Measurements from ENCODE around the gene LGR6.
"Not testable (repeated sequence)": the region's sequence is repeated elsewhere in the genome, so short reads cannot be mapped to it uniquely, and the experiment has no call there.

LGR6 gene

DNA sequence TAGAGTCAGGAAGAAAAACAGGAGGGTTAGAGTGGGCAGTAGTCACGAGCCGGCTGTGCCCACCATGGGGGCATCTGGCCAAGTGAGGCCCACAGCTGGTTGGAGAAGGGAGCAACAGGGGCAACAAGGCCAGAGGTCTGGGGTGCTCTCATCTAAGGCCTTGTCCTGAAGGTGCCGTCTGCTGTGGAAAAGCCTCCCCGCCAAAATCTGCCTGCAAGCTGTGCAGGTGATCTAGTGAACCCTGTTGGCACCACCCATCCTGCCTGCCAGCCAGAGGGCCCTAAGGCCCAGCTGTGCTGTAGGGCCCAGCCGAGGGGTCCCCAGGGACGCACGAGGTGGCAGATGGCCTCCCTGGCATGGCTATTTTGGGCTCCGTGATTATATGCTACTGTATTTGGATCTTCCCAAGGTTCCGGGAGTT is 51.3 kb downstream of the LGR6 start:
- DNase-seq: no peak

DNA sequence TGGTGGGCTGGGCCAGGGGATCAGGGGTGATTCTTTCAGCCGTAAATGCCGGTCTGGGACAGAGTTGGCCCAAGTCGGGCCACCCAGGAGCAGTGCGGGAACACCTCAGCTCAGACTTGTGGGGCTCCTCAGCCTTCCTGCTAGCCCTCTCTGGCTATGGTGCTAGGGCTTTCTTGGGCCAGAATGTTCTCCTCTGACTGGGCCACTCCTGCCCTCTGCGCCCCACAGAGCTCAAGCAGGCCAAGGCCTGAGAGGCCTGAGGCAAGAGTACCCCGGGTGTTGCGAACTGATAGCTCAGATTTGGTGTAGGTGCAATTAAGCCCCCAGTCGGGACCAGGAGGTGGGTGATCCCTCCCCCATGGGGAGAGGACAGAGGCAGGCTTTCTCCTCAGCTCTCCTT is 51.8 kb downstream of the LGR6 start:
- no peak for DNase-seq

DNA sequence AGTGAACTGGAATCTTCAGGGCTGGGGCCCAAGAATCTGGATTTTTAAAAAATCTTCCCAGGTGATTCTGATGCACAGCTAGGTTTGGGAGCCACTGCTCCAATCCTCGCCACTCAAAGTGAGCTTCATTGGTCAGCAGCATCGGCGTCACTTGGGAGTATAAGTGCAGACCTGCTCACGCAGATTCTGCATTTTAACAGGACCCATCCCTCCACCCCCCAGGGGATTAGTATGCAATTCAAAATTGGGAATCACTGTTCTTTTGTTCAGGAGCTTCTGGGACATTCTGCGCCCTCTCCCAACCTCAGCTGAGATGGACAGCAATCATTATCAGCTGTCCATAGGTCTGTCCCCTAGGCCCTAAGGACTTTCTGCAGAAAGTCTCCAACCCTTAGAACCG is 53.5 kb downstream of the LGR6 start:
- no peak for DNase-seq

DNA sequence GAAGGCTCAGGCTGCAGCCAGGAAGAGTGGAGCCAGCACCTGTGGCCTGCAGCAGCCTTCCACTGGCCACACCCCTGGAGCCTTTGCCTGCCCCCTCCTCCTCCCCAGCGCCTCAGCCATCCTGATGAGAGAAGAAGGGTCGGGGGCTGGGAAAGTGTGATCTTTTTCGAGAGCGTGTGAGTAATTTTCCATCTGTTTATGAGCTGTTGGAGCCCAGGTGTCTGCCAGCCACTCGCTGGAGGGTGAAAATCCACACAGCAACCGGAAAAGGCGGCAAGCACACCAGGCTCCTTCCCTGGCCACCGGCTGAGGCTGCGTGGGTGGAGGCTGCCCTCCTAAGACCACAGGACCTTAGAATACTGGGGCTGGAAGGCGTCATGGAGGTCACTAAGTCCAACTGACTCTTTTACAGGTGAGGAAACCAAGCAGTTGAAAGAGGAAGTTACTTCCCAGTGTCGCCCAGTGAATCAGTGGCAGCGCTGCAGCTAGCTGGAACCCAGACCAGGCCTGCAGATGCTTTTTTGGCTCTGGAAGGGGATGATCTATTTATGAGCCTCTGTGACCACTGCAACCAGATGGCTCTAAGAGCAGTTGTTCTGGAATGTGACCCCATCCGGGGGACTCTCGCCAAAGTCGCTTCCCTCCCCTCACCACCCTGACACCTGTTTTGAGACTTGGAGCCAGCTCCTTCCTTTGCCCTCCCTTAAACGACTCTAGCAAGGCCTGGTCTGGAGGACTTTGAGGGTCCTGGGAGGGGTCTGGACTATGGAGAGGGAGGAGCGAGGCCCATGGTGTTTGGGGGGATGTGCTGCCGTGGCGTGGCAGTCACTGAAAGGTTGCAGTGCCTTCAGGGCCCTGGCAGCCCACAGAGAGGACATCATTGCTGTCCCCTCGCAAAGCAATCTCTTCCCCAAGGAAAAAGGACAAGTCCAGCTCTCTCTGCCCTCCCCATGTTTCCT is 54.5 kb downstream of the LGR6 start:
- DNase-seq: no peak

DNA sequence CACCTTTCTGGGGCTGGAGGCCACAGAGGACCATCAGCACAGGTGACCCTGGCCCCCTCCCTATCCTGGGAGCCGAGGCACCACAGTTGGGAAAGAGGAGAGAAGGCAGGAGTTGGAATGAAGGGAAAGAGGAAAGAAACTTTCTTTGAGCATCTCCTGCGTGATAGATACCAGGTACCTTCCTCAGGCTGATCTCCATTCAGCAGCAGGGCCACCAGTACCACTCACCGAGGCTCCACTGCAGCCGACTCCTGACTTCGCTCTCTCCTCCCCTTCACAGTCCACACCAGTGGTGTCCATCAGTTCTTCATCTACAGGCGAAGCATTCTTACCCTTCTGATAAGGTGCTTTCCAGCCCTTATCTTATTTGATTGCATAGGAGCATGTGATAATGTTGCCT is 55.3 kb downstream of the LGR6 start:
- DNase-seq: no peak

DNA sequence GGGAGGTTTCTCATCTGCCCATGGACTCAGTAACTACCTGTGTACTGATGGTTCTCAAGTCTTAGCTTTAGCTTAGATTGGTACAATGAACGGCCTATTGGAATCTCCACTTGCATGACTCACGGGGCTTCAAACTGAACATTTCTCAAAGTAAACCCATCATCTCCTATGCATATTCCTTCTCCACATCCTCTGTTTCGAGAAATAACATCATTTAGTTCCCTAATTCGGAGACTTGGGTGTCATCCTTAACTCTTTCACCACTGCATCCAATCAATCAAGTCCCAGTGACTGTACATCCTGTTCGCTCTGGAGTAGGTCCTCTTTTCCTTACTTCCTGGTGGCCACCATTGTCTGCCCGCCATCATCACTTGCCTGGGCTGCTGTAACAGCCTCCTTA is 55.8 kb downstream of the LGR6 start:
- no peak for DNase-seq

DNA sequence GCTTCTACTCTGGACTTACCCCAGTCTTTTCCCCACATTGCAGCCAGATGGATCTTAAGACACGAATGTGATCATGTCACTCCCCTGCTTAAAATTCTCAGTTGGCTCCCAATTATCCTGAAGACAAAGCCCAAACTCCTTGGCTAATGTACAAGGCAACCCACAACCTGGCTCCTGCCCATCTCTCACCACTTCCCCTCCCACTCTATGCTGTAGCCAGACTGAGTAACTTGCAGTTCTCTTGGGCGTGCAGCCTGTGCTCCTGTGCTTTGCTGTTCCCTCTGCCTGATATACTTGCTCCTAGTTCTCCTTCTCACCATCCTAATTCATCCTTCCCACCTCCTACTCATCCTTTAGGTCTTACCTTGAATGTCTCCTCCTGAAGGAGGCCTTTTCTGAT is 56.2 kb downstream of the LGR6 start:
- no peak for DNase-seq

DNA sequence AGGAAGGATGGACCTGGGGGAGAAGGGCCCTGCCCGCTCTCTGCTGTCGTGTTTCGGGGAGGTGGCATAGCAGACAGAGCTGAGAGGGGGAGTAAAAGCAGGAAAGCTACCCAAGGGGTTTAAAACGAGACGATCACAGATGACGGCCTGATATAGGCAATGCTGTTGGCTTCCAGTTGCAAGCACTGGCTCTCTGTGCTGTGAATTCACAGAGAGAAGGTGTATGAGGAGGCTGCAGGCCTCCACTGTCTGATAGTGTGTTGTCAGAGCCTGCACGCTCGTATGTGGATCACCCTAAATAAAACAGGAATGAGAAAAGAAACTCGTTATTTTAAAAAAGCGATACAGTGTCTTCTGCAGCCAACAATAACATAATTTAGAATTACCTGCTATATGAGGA is 57.4 kb downstream of the LGR6 start:
- DNase-seq: no peak

DNA sequence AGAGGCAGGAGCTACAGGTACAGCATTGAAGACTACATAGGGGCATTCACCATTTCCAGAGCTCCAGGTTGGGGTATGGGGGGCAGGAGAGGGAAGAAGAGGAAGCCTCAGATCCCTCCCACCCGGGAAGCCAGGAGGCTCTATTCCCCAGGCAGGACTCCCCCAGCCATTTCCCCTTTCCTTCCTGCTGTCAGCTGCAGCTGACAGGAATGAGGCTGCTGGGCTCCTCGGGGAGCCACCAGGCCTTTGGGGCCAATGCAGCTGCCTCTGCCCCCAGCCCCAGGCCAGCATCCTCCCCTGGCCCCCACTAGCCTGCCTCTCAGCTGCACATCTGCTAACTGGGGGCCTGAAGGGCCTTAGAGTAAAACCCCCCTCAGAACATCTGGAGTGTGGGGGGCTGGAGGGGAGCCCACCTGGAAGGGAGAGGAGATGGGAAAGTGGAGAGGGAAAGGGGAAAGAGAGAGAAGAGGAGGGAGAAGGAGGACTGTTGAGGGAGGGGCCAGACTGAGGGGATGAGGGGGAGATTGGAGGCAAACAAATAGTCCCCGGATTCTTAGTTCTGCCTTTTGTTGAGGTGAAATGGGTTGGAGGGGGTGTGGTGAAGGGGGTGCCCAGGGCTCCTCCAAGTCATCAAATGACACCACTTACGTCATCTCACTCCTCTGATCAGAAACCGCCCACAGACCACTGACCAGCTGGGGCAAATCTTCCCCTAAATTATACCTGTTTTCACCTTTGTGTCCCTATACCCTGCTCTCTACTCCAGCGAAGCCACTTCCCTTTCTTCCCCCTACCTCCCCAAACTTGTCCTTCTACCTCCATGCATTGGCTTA is 58.0 kb downstream of the LGR6 start:
- no peak for DNase-seq

DNA sequence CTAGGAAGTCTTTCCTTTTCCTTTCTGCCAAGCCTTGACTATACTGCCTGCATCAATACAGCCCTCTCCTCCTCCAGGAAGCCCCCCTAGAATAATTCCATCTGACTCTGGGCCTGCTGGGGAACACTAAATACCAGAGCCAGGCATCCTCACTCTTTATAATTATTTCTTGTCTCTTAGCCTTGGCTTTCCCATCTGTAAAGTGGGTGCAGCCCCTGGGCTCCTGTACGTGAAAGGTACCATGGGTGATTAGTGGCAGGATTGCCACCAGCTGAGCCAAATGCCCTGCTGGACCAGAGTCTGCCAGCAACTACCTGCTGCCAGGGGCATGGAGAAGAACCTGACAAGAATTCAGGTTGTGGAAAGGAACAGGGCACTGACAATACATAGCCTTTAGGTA is 58.7 kb downstream of the LGR6 start:
- DNase-seq: no peak

DNA sequence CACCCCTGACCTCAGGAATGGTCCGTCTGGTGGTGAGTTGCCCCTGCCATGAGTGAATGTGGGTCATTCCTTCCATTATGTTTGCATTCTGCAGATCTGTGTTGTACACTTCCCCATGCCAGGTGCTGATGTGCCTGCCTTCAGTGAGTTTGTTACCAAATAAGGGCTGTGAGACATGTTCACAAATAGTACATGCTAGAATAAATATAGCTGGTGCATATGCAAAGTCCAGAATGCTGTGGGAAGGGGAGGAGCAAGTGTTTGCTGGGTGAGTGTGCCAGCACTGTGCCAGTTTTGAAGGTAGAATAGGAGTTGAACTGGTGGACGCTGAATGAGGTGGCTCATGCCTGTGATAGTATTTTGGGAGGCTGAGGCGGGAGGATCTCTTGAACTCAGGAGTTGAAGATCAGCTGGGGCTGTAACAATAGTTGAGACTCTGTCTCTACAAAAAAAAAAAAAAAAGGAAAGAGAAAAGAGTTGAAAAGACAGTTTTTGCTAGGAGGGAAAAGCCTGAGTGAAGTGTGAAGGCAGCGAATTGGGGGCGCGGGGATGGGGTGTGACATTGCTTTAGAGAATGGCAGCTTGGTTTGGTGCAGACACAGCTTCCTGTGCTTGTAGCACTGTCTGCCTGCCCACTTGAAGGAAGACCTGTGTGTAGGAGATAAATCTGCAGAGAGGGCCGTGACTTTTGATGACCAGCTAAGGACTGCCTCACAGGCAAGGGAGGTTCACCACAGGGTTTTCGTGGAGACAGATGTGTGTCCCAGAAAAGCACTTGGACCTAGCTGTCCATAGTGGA is 61.1 kb downstream of the LGR6 start:
- DNase-seq: no peak

DNA sequence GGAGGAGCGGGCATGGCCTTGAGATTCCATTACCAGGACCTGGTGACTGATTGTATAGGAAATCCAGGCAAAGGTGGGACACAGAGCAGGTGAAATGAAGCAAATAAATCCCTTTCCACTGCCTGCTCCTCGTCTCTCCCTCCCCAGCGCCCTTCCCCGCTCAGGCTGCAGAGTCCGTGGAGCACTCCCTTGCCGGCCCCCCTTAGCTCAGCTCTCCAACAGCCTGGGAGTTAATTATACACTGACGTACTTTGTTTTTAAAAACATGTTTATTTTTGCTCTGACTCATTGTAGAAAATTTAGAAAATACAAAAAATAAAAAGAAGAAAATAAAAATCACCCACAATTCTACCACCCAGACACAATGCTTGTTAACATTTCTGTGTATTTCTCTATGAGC is 61.7 kb downstream of the LGR6 start:
- no peak for DNase-seq

DNA sequence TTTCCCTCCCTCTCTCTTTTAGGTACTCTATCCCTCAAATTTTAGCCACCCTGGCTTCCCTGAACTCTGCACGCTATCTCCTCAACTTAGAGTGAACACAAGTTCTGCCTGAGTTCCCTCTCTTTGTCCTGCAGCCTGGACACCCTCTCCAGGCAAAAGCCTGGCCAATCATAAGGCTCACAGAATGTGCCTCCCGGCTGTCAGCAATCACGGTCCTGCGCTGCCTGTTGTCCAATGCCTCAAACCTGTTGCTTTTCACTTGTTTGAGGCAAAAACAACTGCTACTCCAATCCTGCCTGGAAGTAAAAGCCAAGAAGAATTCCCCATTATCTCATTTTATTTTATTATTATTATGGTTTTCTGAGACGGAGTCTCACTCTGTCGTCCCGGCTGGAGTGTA is 66.1 kb downstream of the LGR6 start:
- no peak for DNase-seq

DNA sequence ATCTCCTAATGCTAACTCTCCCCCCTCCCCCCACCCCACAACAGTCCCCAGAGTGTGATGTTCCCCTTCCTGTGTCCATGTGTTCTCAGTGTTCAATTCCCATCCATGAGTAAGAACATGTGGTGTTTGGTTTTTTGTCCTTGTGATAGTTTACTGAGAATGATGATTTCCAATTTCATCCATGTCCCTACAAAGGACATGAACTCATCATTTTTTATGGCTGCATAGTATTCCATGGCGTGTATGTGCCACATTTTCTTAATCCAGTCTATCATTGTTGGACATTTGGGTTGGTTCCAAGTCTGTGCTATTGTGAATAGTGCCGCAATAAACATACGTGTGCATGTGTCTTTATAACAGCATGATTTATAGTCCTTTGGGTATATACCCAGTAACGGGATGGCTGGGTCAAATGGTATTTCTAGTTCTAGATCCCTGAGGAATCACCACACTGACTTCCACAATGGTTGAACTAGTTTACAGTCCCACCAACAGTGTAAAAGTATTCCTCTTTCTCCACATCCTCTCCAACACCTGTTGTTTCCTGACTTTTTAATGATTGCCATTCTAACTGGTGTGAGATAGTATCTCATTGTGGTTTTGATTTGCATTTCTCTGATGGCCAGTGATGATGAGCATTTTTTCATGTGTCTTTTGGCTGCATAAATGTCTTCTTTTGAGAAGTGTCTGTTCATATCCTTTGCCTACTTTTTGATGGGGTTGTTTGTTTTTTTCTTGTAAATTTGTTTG is 67.8 kb downstream of the LGR6 start:
- DNase-seq: not testable (repeated sequence)

DNA sequence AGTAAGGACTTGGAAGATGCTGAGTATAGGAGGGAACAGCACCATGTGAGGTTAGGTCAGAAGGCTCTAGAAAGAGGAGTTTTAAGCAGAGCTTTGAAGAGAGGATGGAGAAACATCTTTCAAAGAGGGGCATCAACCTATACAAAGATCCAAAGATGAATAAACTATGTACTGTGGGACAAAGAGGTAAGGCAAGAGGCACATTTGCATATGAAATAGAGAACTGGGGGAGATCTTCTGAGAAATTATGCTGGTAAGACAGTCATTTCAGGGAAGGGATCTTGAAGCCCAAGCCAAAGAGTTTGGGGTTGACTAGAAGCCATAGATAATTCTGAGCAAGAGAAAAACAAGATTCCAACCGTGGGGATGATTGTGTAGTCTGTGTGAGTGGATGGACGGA is 70.0 kb downstream of the LGR6 start:
- DNase-seq: no peak

DNA sequence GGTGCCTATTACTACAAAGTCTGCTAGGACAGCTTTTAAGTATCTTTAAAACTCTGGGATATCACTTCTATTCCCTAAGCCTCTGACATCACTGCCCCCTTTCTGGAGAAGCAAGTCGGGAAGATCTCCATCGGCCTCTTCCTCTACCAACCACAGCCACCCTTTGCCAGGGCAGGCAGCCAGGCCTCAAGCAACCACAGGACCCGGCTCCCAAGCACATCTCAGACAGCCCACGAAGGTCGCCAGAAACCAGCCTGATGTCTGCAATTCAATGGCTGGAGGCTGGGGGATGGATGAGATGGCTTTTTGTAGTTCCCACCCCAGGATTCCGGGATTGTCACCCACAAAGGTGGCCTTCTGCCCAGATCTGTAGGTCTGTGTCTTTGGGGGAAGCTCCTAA is 70.7 kb downstream of the LGR6 start:
- DNase-seq: no peak

DNA sequence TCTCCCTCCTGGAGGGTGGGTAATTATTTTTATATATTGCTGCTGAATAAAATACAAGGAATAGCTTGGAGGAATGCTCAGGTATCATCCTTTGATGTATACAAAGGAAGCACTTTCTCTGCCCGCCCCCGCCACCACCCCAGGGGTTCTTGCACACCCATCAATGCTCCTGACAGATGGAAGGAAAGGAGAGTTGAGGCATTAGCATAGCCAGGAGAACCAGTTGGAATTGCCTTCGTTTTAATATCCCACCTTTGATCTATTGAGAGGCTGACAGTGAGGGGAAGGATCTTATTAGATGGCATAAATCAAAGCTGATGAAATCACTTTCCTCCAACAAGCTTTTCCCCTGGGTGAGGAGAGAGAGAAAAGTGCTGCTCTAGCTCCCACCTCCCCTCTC is 71.1 kb downstream of the LGR6 start:
- no peak for DNase-seq

DNA sequence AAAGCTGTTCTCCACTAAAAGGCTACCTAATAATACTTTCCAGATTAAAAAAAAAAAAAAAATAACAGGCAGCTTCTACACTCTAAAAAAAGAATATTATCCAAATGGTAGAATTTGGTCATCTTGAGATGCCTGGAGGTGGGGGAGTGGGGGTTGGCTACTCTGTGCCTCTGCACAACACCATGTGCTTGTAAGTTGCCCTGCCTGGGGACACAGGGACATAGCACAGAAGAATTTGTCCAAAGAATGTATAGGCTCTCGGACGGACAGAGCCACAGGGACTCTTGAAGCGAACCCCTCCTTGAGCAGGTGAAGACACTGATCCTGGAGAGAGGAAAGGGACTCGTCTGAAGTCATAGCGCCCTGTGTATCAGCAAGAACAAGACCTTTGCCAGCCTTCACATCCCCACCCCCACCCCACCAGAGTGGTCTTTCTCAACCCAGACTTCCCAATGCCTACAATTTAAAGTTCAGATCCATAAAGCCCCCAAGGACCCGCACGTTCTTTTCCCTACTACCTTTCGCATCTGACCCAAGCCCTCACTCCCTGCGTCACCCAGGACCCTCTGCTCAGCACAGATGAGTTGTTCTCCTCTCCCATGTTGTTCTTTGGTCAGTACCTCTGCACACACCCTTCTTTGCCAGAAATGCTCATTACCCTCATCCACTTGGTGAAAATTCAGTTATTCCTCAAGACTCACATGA is 72.6 kb downstream of the LGR6 start:
- DNase-seq: no peak

DNA sequence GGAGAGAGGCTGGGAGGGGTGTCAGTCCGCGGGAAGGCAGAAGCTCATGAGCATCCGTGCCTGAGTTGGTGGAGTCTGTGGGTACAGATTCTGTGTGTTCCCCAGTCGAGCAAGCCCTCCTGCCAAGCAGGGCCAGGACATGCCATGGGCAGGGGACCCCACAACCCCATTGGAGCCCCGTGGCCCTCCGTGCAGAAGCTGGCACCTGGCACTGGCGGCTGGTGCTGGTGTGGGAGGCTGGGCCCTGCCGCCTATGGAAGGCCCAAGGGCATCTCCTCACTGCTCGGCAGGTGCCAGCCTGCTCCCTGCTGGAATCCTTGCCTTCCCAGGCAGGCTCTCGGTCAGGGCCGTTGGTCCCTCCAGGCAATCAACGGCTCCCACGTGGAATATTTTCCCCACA is 74.4 kb downstream of the LGR6 start:
- DNase-seq: no peak

DNA sequence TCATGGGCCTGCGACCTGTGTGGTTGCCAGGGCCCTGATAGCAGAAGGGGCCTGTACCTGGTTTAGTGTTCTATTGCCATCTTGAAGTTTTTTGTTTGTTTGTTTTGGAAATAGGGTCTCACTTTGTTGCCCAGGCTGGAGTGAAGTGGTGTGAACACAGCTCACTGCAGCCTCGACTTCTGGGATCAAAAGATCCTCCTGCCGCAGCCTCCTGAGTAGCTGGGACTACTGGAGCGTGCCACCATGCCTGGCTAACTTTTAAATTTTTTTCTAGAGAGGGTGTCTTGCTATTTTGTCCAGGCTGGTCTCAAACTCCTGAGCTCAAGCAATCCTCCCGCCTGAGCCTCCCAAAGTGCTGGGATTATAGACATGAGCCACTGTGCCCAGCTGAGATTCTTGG is 75.2 kb downstream of the LGR6 start:
- no peak for DNase-seq

DNA sequence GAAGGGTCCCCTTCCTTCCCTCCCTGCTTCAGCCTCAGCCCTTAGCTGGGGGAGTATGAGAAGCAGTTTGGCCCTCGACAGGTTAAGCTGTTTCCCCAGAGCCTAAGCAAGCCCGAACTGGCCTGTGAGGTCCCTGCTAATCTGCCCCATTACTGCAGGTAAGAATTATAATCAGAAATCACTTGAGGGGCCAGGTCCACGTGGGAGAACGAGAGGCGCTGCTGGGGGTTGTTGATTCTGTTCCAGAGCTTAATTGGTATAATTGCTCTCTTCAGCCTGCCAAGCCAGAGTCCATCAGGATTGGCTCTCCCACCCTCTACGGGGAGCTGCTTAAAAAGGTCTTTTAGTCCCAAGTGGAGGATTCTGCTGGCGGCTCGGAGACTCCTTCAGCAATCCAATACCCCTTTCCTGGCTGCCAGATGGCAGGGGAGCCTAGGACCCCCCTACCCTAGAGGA is 77.3 kb downstream of the LGR6 start:
- DNase-seq: no peak

All from kidney glomerular epithelial cell (primary cell).